Kidney glomerular epithelial cell (primary cell): ENCODE data around the gene PKP4.
A peak's percentile ranks its signal among the peaks of the same experiment; 100 is the strongest.

Experiments
- DNase-seq: peaks from one replicate; lab custom pipeline; 2025; lab: John Stamatoyannopoulos, UW

The PKP4 gene

GRCh38 chr2:158716921-158717320 lies 260.2 kb downstream of the PKP4 start:
- DNase-seq = no peak

- no peak for DNase-seq
Observed at GRCh38 chr2:158717366-158718195, 260.8 kb downstream of the PKP4 start.

- no peak for DNase-seq
Observed at GRCh38 chr2:158718196-158718585, 261.4 kb downstream of the PKP4 start.

- no peak for DNase-seq
Observed at GRCh38 chr2:158718851-158719250, 262.1 kb downstream of the PKP4 start.

- DNase-seq = no peak
Observed at GRCh38 chr2:158719403-158719802, 262.7 kb downstream of the PKP4 start.

- DNase-seq = no peak
Observed at GRCh38 chr2:158722266-158723105, 265.7 kb downstream of the PKP4 start.

GRCh38 chr2:158723181-158723838 lies 266.6 kb downstream of the PKP4 start:
- DNase-seq = no peak

- no peak for DNase-seq
Observed at GRCh38 chr2:158723921-158724802, 267.4 kb downstream of the PKP4 start.

- peak; percentile 46 for DNase-seq
Observed at GRCh38 chr2:158724803-158725381, 268.1 kb downstream of the PKP4 start.

GRCh38 chr2:158725441-158725891 lies 268.7 kb downstream of the PKP4 start:
- no peak for DNase-seq

- DNase-seq = no peak
Observed at GRCh38 chr2:158726911-158727592, 270.3 kb downstream of the PKP4 start.

- no peak for DNase-seq
Observed at GRCh38 chr2:158728422-158728821, 271.7 kb downstream of the PKP4 start.

GRCh38 chr2:158729451-158729850 lies 272.7 kb downstream of the PKP4 start:
- DNase-seq = no peak

- peak; percentile 80 for DNase-seq
Observed at GRCh38 chr2:158729873-158730620, 273.3 kb downstream of the PKP4 start.

GRCh38 chr2:158730621-158731140 lies 273.9 kb downstream of the PKP4 start:
- no peak for DNase-seq

GRCh38 chr2:158731386-158731785 lies 274.6 kb downstream of the PKP4 start:
- DNase-seq = no peak
